Coronary artery (tissue), 2 donors: ENCODE measurements around the gene FRMPD3.
"Not testable (repeated sequence)": the region's sequence is repeated elsewhere in the genome, so short reads cannot be mapped to it uniquely, and the experiment has no call there.

ENCODE experiments used
- DNase-seq: peaks from one replicate; pipeline ENCODE4 v3.0.0-alpha.2; 2017; ENCODE audit warnings: low spot score
- H3K27ac ChIP-seq, 2 donors: fragments of 200-600 bp; sonication (generic); one replicate each; pipeline ENCODE4 v1.5.1; 2016 to 2019
- H3K4me3 ChIP-seq: fragments of 200-600 bp; sonication (generic); 2 replicates; pipeline ENCODE4 v1.5.1; 2016; ENCODE audit warnings: mild to moderate bottlenecking, moderate library complexity
- CTCF ChIP-seq: fragments of 200-600 bp; sonication (generic); IDR thresholded peaks from one replicate; pipeline ENCODE4 v1.5.1; 2019; ENCODE audit warnings: antibody characterized with exemption

Gene FRMPD3

GRCh38 chrX:107452581-107452980 lies 3.1 kb downstream of the FRMPD3 start:
- no peak for DNase-seq
- no peak overlapping the region for H3K4me3 ChIP-seq
- no peak overlapping the region for H3K27ac ChIP-seq
- TF ChIP-seq CTCF: no peak

DNA sequence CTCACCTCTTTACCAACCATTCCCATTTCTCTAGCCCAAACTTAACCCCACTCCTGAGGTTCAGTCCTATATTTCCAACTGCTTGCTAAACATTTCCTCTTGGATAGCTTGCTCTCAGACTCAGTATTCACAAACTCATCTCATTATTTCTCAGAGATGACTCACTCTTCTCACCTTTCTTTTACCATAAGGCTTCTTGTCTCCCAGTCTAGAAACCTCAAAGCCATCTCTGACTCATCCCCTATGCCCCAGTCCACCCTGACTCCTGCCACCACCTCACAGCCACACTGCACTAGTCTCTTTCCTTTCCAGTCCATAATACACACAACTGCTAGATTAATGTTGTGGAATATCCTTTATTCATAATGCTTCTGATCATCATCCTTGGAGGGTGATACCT lies 4.8 kb downstream of the FRMPD3 start:
- Histone ChIP-seq H3K27ac (no peak overlapping the region), H3K4me3 (no peak overlapping the region)
- TF ChIP-seq CTCF: no peak
- DNase-seq: no peak

GRCh38 chrX:107457289-107457688 lies 7.8 kb downstream of the FRMPD3 start:
- Histone ChIP-seq H3K27ac (no peak overlapping the region), H3K4me3 (no peak overlapping the region)
- no peak for DNase-seq
- no peak for TF ChIP-seq CTCF

DNA sequence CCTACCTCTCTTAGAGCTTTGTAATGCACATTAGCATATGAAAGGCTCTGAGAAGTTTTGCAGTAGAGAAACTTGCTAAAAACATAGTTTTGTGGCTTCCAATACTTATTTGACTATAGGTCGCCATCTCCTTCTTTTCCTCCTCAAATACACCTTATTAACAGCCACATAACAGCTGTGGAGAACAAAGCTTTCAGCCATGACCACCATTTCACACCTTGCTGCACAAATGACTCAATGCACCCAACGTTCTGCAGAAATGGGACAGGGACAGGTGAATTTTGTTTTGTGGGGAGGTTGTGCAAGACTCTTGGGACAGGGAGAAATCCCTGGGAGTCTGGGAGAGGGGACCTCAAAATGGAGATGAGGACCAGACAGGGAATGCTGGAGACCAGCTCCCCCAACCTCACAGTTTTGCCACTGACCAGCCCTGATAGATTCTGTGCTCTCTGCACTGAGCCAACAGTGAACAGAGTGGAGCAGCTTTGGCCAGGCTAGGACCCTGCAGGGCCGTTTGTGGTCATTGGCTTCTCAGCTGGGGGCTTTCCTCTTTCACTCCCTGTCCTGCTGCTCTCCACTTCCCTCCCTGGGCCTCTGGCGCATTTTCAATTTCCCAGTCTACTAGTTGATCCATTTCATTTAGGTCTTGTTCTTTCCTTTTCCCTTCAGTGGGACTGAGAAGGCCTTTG lies 16.6 kb downstream of the FRMPD3 start:
- no peak for TF ChIP-seq CTCF
- Histone ChIP-seq H3K4me3 (no peak overlapping the region), H3K27ac (no peak overlapping the region)
- no peak for DNase-seq

GRCh38 chrX:107467271-107467670 lies 17.8 kb downstream of the FRMPD3 start:
- TF ChIP-seq CTCF: no peak
- Histone ChIP-seq H3K4me3 (no peak overlapping the region), H3K27ac (no peak overlapping the region)
- no peak for DNase-seq

DNA sequence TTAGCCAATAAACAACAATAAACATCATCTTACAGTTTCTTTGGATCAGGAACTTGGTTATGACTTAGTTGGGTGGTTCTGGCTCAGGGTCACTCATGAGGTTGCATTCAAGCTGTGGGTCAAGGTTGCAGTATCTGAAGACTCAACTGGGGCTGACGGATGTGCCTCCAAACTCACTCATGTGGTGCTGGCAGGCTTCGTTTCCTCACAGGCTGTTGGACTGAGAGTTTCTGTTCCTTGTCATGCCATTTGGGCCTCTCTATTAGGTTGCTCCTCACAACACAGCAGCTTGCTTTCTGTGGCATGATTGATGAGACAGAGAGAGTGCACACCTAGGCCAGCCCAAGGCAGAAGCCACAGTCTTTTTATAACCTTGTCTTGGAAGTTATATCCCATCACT lies 20.7 kb downstream of the FRMPD3 start:
- Histone ChIP-seq H3K4me3 (no peak overlapping the region), H3K27ac (no peak overlapping the region)
- DNase-seq: no peak
- TF ChIP-seq CTCF: no peak

DNA sequence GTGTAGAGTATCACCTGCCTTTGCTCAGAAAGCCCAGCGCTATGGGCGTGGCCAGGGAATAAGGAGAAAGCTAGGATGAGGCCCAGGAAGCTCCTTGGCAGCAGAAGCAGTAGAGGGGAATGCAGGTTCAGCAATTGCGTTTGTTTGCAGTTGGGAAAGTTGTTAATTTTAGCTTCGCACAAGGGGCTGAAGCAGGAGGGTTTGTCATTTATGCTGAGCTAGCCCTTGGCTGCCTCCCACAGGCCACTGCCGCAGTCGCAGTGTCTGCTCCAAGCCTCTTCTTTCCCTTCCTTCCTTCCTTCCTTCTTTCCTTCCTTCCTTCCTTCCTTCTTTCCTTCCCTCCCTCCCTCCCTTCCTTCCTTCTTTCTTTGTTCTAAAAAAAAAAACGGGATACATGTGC lies 21.5 kb downstream of the FRMPD3 start:
- no peak overlapping the region for H3K27ac ChIP-seq
- no peak for TF ChIP-seq CTCF
- H3K4me3 ChIP-seq: no peak overlapping the region
- no peak for DNase-seq

DNA sequence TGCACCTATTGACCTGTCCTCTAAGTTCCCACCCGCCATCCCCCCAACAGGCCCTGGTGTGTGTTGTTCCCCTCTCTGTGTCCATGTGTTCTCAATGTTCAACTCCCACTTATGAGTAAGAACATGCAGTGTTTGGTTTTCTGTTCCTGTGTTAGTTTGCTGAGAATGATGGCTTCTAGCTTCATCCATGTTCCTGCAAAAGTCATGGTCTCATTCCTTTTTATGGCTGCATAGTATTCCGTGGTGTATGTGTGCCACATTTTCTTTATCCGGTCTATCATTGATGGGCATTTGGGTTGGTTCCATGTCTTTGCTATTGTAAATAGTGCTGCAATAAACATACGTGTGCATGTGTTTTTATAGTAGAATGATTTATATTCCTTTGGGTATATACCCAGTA lies 22.0 kb downstream of the FRMPD3 start:
- not testable (repeated sequence) for DNase-seq, H3K27ac ChIP-seq, H3K4me3 ChIP-seq
